ENCODE measurements around the gene CCDC13.

Gene CCDC13

GRCh38 chr3:42790714-42791229 lies 17.7 kb upstream of the CCDC13 start:
- Mint-ChIP-seq H3K27me3 (ENCODE audit: low read depth, poor library complexity) (no peaks in the 10 kb centered on the region), H3K4me1 (no peaks in the 10 kb centered on the region), H3K4me3 (no peak overlapping the region), H3K36me3 (ENCODE audit: low read depth) (peaks cover 73% of the 10 kb centered on the region), H3K27ac (peak overlapping the region; percentile 65), H3K9me3 (no peaks in the 10 kb centered on the region)
- DNase-seq: no peak
- TF ChIP-seq CTCF (IDR thresholded peaks at IDR 0.05): no peak

GRCh38 chr3:42786631-42787030 lies 13.6 kb upstream of the CCDC13 start:
- Mint-ChIP-seq H3K27ac (no peak overlapping the region), H3K9me3 (no peaks in the 10 kb centered on the region), H3K27me3 (ENCODE audit: low read depth, poor library complexity) (no peaks in the 10 kb centered on the region), H3K4me3 (no peak overlapping the region), H3K36me3 (ENCODE audit: low read depth) (peaks cover 51% of the 10 kb centered on the region), H3K4me1 (no peaks in the 10 kb centered on the region)
- TF ChIP-seq CTCF (IDR thresholded peaks at IDR 0.05): no peak
- DNase-seq: no peak

- Mint-ChIP-seq H3K27me3 (ENCODE audit: low read depth, poor library complexity) (no peaks in the 10 kb centered on the region), H3K4me3 (no peak overlapping the region), H3K36me3 (ENCODE audit: low read depth) (peaks cover 48% of the 10 kb centered on the region), H3K4me1 (no peaks in the 10 kb centered on the region), H3K27ac (no peak overlapping the region), H3K9me3 (no peaks in the 10 kb centered on the region)
- no peak for TF ChIP-seq CTCF (IDR thresholded peaks at IDR 0.05)
- no peak for DNase-seq
These were observed 13.2 kb upstream of the CCDC13 start for GRCh38 chr3:42786212-42786611.

GRCh38 chr3:42780892-42781700 lies 8.0 kb upstream of the CCDC13 start:
- DNase-seq: peak; percentile 38
- H3K4me1 Mint-ChIP-seq: no peaks in the 10 kb centered on the region
- no peak overlapping the region for H3K4me3 Mint-ChIP-seq
- no peaks in the 10 kb centered on the region for H3K27me3 Mint-ChIP-seq (ENCODE audit: low read depth, poor library complexity)
- peaks cover 40% of the 10 kb centered on the region for H3K36me3 Mint-ChIP-seq (ENCODE audit: low read depth)
- H3K27ac Mint-ChIP-seq: peak overlapping the region; percentile 19
- H3K9me3 Mint-ChIP-seq: no peaks in the 10 kb centered on the region
- peak; percentile 79 for TF ChIP-seq CTCF (IDR thresholded peaks at IDR 0.05)

- Mint-ChIP-seq H3K9me3 (no peaks in the 10 kb centered on the region), H3K27ac (no peak overlapping the region), H3K4me1 (no peaks in the 10 kb centered on the region), H3K36me3 (ENCODE audit: low read depth) (peaks cover 34% of the 10 kb centered on the region), H3K27me3 (ENCODE audit: low read depth, poor library complexity) (no peaks in the 10 kb centered on the region), H3K4me3 (no peak overlapping the region)
- no peak for TF ChIP-seq CTCF (IDR thresholded peaks at IDR 0.05)
- no peak for DNase-seq
These were observed 7.3 kb upstream of the CCDC13 start for GRCh38 chr3:42780398-42780797.

- H3K27ac Mint-ChIP-seq: no peak overlapping the region
- TF ChIP-seq CTCF (IDR thresholded peaks at IDR 0.05): no peak
- H3K36me3 Mint-ChIP-seq (ENCODE audit: low read depth): peaks cover 32% of the 10 kb centered on the region
- no peaks in the 10 kb centered on the region for H3K9me3 Mint-ChIP-seq
- no peaks in the 10 kb centered on the region for H3K4me1 Mint-ChIP-seq
- peaks cover 4% of the 10 kb centered on the region for H3K27me3 Mint-ChIP-seq (ENCODE audit: low read depth, poor library complexity)
- H3K4me3 Mint-ChIP-seq: no peak overlapping the region
- no peak for DNase-seq
These were observed 5.6 kb upstream of the CCDC13 start for GRCh38 chr3:42778644-42779043.

Measured in nephron progenitor cell (in vitro differentiated cells).